ENCODE measurements around the gene CLEC17A.

- TF ChIP-seq CTCF (tag by site-specific recombination; IDR thresholded peaks at IDR 0.05) (no peak), ZNF157 (tag by site-specific recombination; IDR thresholded peaks at IDR 0.05) (no peak), YY1 (tag by site-specific recombination; IDR thresholded peaks at IDR 0.05) (no peak), ZNF747 (tag by site-specific recombination; IDR thresholded peaks at IDR 0.05) (no peak), ZNF580 (tag by site-specific recombination; IDR thresholded peaks at IDR 0.05) (no peak), ZNF335 (tag by site-specific recombination; conservative IDR thresholded peaks at IDR 0.05) (no peak), ZNF791 (tag by site-specific recombination; IDR thresholded peaks at IDR 0.05) (no peak), SP7 (tag by site-specific recombination; IDR thresholded peaks at IDR 0.05) (no peak), ZBTB1 (tag by site-specific recombination; IDR thresholded peaks at IDR 0.05) (no peak), ZNF2 (tag by site-specific recombination; IDR thresholded peaks at IDR 0.05) (no peak)
- TF ChIP-seq, protein P1, sequence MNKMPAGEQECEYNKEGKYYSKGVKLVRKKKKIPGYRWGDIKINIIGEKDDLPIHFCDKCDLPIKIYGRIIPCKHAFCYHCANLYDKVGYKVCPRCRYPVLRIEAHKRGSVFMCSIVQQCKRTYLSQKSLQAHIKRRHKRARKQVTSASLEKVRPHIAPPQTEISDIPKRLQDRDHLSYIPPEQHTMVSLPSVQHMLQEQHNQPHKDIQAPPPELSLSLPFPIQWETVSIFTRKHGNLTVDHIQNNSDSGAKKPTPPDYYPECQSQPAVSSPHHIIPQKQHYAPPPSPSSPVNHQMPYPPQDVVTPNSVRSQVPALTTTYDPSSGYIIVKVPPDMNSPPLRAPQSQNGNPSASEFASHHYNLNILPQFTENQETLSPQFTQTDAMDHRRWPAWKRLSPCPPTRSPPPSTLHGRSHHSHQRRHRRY (tag by site-specific recombination; IDR thresholded peaks at IDR 0.05): no peak
These were observed 20.0 kb upstream of the CLEC17A start for GRCh38 chr19:14562660-14563589.
